DOHH2 (cell line): ENCODE results near the gene RBMY1A1.
"Not testable (repeated sequence)": the region's sequence is repeated elsewhere in the genome, so short reads cannot be mapped to it uniquely, and the experiment has no call there.

Source experiments
- H3F3A ChIP-seq: fragments of 200-600 bp; sonication (generic), shearing (Covaris generic); 2 replicates; pipeline ENCODE4 v1.6.0; 2016; ENCODE audit warnings: antibody characterized with exemption, mild to moderate bottlenecking; ENCODE audit not compliant: control insufficient read depth, insufficient read depth
- H3K27ac ChIP-seq: fragments of 200-600 bp; sonication (generic); 2 replicates; pipeline ENCODE4 v1.5.1; 2014; ENCODE audit warnings: low read depth, mild to moderate bottlenecking, low read length, moderate library complexity
- H3K27me3 ChIP-seq: fragments of 200-600 bp; sonication (generic); 2 replicates; pipeline ENCODE4 v1.6.1; 2014; ENCODE audit warnings: mild to moderate bottlenecking, low read length, mixed read lengths; ENCODE audit not compliant: control insufficient read depth
- H3K36me3 ChIP-seq: fragments of 200-600 bp; sonication (generic); 2 replicates; pipeline ENCODE4 v1.6.1; 2014; ENCODE audit warnings: mild to moderate bottlenecking, low read length, moderate library complexity, mixed read lengths; ENCODE audit not compliant: control insufficient read depth
- H3K4me1 ChIP-seq: fragments of 200-600 bp; sonication (generic); 2 replicates; pipeline ENCODE4 v1.6.1; 2014; ENCODE audit warnings: mild to moderate bottlenecking, low read length, mixed read lengths; ENCODE audit not compliant: control insufficient read depth
- H3K4me2 ChIP-seq: fragments of 200-600 bp; sonication (generic); 2 replicates; pipeline ENCODE4 v1.6.0; 2014; ENCODE audit warnings: mild to moderate bottlenecking, low read length, moderate library complexity
- H3K4me3 ChIP-seq: fragments of 200-600 bp; sonication (generic); 2 replicates; pipeline ENCODE4 v1.5.1; 2014; ENCODE audit warnings: mild to moderate bottlenecking, low read length, mixed read lengths
- H3K79me2 ChIP-seq: fragments of 200-600 bp; sonication (generic); 2 replicates; pipeline ENCODE4 v1.6.1; 2014; ENCODE audit warnings: mild to moderate bottlenecking, low read length, mixed read lengths; ENCODE audit not compliant: control insufficient read depth
- H3K9me2 ChIP-seq: fragments of 200-600 bp; sonication (generic); replicated peaks from 2 replicates; pipeline ENCODE4 v1.6.1; 2014; ENCODE audit warnings: mild to moderate bottlenecking, low read length, mixed read lengths; ENCODE audit not compliant: control insufficient read depth
- H3K9me3 ChIP-seq: fragments of 200-600 bp; sonication (generic); 2 replicates; pipeline ENCODE4 v1.6.1; 2014; ENCODE audit warnings: antibody characterized with exemption, low read length, mixed read lengths; ENCODE audit not compliant: control insufficient read depth, insufficient read depth
- H4K20me1 ChIP-seq: fragments of 200-600 bp; sonication (generic); 2 replicates; pipeline ENCODE4 v1.6.0; 2014; ENCODE audit warnings: low read depth, mild to moderate bottlenecking, antibody characterized with exemption, low read length, moderate library complexity; ENCODE audit not compliant: control insufficient read depth, insufficient read depth
- EZH2phosphoT487 ChIP-seq: fragments of 200-600 bp; sonication (generic); IDR thresholded peaks from 2 replicates; pipeline ENCODE4 v1.6.1; 2017; ENCODE audit warnings: borderline replicate concordance, mild to moderate bottlenecking, antibody characterized with exemption, low read length, moderate library complexity, mixed read lengths
- TF ChIP-seq, protein P1 (sequence below): fragments of 200-600 bp; sonication (generic); IDR thresholded peaks from one replicate; pipeline ENCODE4 v1.5.1; 2014; ENCODE audit warnings: antibody characterized with exemption, mild to moderate bottlenecking, low read depth, low read length; ENCODE audit not compliant: poor library complexity, severe bottlenecking

Gene RBMY1A1

DNA sequence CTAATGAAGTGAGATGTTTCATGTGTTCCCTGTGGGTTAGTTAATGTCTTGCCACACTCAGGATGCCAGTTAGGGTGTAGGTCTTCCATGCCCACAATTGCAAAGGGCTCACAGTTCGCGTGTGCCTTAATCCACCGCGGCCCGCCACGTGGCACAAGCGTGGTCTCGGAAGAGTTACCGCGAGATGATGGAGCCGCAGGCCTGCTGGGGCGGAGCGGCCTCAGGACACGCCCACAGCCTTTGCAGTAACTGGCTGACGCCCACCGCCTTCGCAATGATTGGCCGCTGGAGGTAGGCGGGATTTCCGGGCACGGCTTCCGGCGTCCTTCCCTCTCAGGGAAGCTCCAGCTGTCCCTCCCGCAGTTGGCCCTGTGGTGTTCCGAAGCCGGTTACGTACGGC lies at the start of gene RBMY1A1:
Gene RBMY1A1, plus strand, starts transcription at position 301 of the 400 bp plus-strand sequence. CDS start 2,013 bp downstream, outside the sequence.
- H3K36me3 ChIP-seq: not testable (repeated sequence)

DNA sequence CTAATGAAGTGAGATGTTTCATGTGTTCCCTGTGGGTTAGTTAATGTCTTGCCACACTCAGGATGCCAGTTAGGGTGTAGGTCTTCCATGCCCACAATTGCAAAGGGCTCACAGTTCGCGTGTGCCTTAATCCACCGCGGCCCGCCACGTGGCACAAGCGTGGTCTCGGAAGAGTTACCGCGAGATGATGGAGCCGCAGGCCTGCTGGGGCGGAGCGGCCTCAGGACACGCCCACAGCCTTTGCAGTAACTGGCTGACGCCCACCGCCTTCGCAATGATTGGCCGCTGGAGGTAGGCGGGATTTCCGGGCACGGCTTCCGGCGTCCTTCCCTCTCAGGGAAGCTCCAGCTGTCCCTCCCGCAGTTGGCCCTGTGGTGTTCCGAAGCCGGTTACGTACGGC lies 23.6 kb upstream of the RBMY1A1 start, which contains the start of gene RBMY1B:
Gene RBMY1B, plus strand, starts transcription at position 301 of the 400 bp plus-strand sequence. CDS start 2,013 bp downstream, outside the sequence.
- not testable (repeated sequence) for H3K79me2 ChIP-seq, H3K4me1 ChIP-seq, H3F3A ChIP-seq, H3K9me3 ChIP-seq, H3K27me3 ChIP-seq, H3K36me3 ChIP-seq, H4K20me1 ChIP-seq, H3K4me3 ChIP-seq, H3K27ac ChIP-seq, H3K4me2 ChIP-seq, H3K9me2 ChIP-seq

More for the DNA sequence above, at the start of gene RBMY1A1:
- H3K9me2 ChIP-seq, H3K9me3 ChIP-seq, H3K27ac ChIP-seq, H3K4me1 ChIP-seq, H4K20me1 ChIP-seq, H3K79me2 ChIP-seq, H3K4me3 ChIP-seq, H3K27me3 ChIP-seq, H3K4me2 ChIP-seq, H3F3A ChIP-seq: not testable (repeated sequence)

DNA sequence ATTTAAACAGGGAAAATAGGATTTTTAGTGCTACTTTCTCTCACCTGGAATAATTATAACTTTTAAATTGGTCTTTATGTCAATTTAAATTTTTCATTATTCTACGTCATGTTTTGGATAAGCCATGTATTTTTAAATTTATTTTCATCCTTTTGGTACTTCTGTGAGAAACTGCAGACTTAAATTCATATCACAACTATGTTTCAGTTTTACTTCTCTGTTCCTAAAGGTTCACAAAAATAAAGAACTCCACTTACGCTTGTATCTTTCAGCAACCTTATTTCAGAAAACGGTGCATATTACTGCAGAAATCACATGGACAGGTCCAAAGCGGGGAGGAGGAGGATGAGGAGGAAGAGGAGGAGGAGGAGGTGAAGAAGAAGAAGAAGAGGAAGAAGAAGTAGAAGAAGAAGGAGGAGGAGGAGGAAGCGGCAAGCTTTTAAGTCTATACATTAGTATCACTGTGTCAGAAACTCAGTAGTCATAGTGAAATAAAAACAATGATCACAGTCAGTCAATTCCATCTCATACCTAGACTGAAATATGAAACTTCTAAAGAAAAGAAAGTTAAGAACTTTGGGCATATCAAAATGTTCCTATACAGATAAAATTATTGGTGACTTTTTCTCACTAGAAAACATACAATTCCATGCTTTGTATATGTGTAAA lies 24.8 kb downstream of the RBMY1A1 start:
- not testable (repeated sequence) for H3K9me3 ChIP-seq, H3K27ac ChIP-seq, H3K27me3 ChIP-seq

DNA sequence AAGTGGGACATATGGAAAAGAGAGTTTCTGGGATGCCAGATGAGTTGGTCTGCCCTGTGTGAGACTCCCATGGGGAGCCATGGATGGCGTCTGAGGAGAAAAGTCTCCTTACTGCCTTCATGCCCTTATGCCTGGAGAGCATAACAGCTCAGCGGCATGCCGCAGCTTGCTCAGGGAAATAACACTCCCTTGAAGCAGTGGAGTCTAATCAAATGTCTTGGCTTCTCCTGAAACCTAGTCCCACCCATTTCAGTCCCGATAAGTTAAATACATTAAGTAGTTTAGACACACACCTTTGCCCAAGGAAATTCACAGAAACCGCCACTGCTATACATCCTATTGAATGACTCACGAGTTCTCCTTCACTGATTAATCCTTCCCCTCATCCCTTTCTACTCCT lies 50.8 kb downstream of the RBMY1A1 start:
- Histone ChIP-seq H3K9me2 (no peaks in the 10 kb centered on the region), H3K36me3 (no peaks in the 10 kb centered on the region), H3K27me3 (no peaks in the 10 kb centered on the region), H4K20me1 (no peaks in the 10 kb centered on the region), H3K79me2 (no peaks in the 10 kb centered on the region), H3K4me3 (no peak overlapping the region), H3K9me3 (no peaks in the 10 kb centered on the region), H3K4me2 (no peak overlapping the region), H3K27ac (no peak overlapping the region), H3F3A (no peaks in the 10 kb centered on the region), H3K4me1 (no peaks in the 10 kb centered on the region)
- TF ChIP-seq EZH2phosphoT487: no peak
- TF ChIP-seq, protein P1, sequence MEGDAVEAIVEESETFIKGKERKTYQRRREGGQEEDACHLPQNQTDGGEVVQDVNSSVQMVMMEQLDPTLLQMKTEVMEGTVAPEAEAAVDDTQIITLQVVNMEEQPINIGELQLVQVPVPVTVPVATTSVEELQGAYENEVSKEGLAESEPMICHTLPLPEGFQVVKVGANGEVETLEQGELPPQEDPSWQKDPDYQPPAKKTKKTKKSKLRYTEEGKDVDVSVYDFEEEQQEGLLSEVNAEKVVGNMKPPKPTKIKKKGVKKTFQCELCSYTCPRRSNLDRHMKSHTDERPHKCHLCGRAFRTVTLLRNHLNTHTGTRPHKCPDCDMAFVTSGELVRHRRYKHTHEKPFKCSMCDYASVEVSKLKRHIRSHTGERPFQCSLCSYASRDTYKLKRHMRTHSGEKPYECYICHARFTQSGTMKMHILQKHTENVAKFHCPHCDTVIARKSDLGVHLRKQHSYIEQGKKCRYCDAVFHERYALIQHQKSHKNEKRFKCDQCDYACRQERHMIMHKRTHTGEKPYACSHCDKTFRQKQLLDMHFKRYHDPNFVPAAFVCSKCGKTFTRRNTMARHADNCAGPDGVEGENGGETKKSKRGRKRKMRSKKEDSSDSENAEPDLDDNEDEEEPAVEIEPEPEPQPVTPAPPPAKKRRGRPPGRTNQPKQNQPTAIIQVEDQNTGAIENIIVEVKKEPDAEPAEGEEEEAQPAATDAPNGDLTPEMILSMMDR: no peak

More for the DNA sequence above, 24.8 kb downstream of the RBMY1A1 start:
- H3K36me3 ChIP-seq, H3K79me2 ChIP-seq, H3K4me2 ChIP-seq, H4K20me1 ChIP-seq, H3K9me2 ChIP-seq, H3K4me3 ChIP-seq, H3K4me1 ChIP-seq, H3F3A ChIP-seq: not testable (repeated sequence)

DNA sequence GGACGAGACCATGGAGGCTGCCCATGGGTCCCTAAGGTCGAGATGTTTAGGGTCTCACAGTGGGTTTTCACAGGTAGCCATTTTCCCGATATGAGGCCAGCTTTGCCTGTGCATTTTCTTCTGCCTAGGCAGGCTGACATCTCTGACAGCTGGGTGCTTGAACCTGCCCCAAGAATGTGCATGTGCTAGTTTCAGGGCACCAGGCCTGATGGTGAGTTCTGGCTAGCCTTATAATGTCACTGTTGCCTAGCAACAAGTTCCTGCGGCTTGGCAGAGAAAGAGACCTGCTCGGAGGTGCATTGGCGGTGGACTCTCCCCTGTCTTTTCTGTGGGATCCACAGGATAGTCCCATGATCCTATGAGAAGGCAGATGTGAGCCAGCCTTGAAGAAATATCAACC lies 51.8 kb downstream of the RBMY1A1 start:
- not testable (repeated sequence) for H3K4me2 ChIP-seq, H3K4me1 ChIP-seq, H3K4me3 ChIP-seq, H3K79me2 ChIP-seq, H3K36me3 ChIP-seq, H3K27me3 ChIP-seq, H4K20me1 ChIP-seq, H3K9me2 ChIP-seq, H3K27ac ChIP-seq, H3F3A ChIP-seq, H3K9me3 ChIP-seq
